Endothelial cell of umbilical vein (primary cell): ENCODE measurements around the gene XIRP2. TPM values are rescaled to one million over a fixed set of nuclear protein-coding genes. Genes with fewer than 3 reads are reported as not detected.

Source experiments
- BruUV-seq: library from RNA; stranded (reverse); fragments of 400-500 nt; replicated peaks from 2 replicates; lab custom pipeline; 2021; lab: Mats Ljungman, UMichigan
- CTCF ChIA-PET: fragments of 300-600, 350-600 bp; sonication (Branson Sonifier 250); formaldehyde crosslinking; loops from one replicate; lab custom pipeline; 2021; ENCODE audit warnings: antibody characterized with exemption, inconsistent platforms; lab: Charles Lee
- POLR2A ChIA-PET: fragments of 300-600, 350-600 bp; sonication (Branson Sonifier 250); formaldehyde crosslinking; loops from one replicate; lab custom pipeline; 2021; ENCODE audit warnings: antibody characterized with exemption, inconsistent platforms; lab: Charles Lee
- DNase-seq: peaks from one replicate; pipeline ENCODE4 v3.0.0-alpha.2; 2011; ENCODE audit warnings: low read depth, low spot score
- FAIRE-seq: peaks from 2 replicates; lab custom pipeline; 2011; peaks lifted over from hg19 to GRCh38; lab: Jason Lieb, UNC
- H2AFZ ChIP-seq: 2 replicates; pipeline ENCODE4 v1.6.0; 2012; ENCODE audit warnings: low read depth, low read length, control low read depth, inconsistent platforms
- H3K27ac ChIP-seq: 2 replicates; pipeline ENCODE4 v1.5.1; 2011; ENCODE audit warnings: low read depth, mild to moderate bottlenecking, control low read depth, low read length, moderate library complexity; ENCODE audit not compliant: insufficient read depth
- H3K27me3 ChIP-seq, 2 experiments: 2 replicates each; pipeline versions ENCODE4 v1.6.0 to v1.6.1; 2011; ENCODE audit warnings: low read length in 2 of 2, mixed read lengths in 1 of 2; ENCODE audit not compliant: control insufficient read depth in 2 of 2, insufficient read depth in 2 of 2
- H3K36me3 ChIP-seq, 2 experiments: 2 replicates in 1 of 2; 3 replicates in 1 of 2; pipeline ENCODE4 v1.5.1; 2011; ENCODE audit warnings: low read length in 2 of 2, mild to moderate bottlenecking in 1 of 2, moderate library complexity in 1 of 2; ENCODE audit not compliant: control insufficient read depth in 2 of 2, insufficient read depth in 2 of 2; ENCODE audit errors: extremely low read depth in 1 of 2
- H3K4me1 ChIP-seq: 3 replicates; pipeline ENCODE4 v1.5.1; 2011; ENCODE audit warnings: mild to moderate bottlenecking, low read length; ENCODE audit not compliant: control insufficient read depth, insufficient read depth; ENCODE audit errors: extremely low read depth
- H3K4me2 ChIP-seq: 2 replicates; pipeline ENCODE4 v1.6.1; 2011; ENCODE audit warnings: low read length, control low read depth, mixed read lengths; ENCODE audit not compliant: insufficient read depth
- H3K4me3 ChIP-seq, 3 experiments: fragments of 200-600 bp in 1 of 3; sonication (generic), shearing (Covaris generic) in 1 of 3; replicated peaks in 1 of 3; 2 replicates each; pipeline ENCODE4 v1.5.1; 2011 to 2016; ENCODE audit warnings: control low read depth in 3 of 3, low read length in 3 of 3, mild to moderate bottlenecking in 2 of 3, inconsistent platforms in 1 of 3, low read depth in 1 of 3, moderate library complexity in 1 of 3; ENCODE audit not compliant: insufficient read depth in 1 of 3
- H3K79me2 ChIP-seq: 2 replicates; pipeline ENCODE4 v1.6.0; 2012; ENCODE audit warnings: low read length, inconsistent platforms; ENCODE audit not compliant: control insufficient read depth, insufficient read depth
- H3K9ac ChIP-seq: replicated peaks from 2 replicates; pipeline ENCODE3; 2011; ENCODE audit warnings: low read length, control low read depth; ENCODE audit not compliant: insufficient read depth; ENCODE audit errors: extremely low read depth
- H3K9me1 ChIP-seq: replicated peaks from 3 replicates; pipeline ENCODE4 v1.6.0; 2011; ENCODE audit warnings: mild to moderate bottlenecking, low read length; ENCODE audit not compliant: control insufficient read depth, insufficient read depth; ENCODE audit errors: extremely low read depth
- H3K9me3 ChIP-seq: replicated peaks from 2 replicates; pipeline ENCODE4 v1.5.1; 2012; ENCODE audit warnings: low read length, inconsistent platforms; ENCODE audit not compliant: control insufficient read depth, insufficient read depth
- H4K20me1 ChIP-seq: replicated peaks from 2 replicates; pipeline ENCODE3; 2011; ENCODE audit warnings: mild to moderate bottlenecking, low read length; ENCODE audit not compliant: control insufficient read depth, insufficient read depth; ENCODE audit errors: extremely low read depth
- EZH2 ChIP-seq: IDR thresholded peaks from 2 replicates; pipeline ENCODE4 v1.6.1; 2012; ENCODE audit warnings: borderline replicate concordance, low read depth, mild to moderate bottlenecking, moderate library complexity, low read length, inconsistent platforms; ENCODE audit not compliant: severe bottlenecking
- FOS ChIP-seq: IDR thresholded peaks from 2 replicates; pipeline ENCODE4 v1.6.1; 2011; ENCODE audit warnings: mild to moderate bottlenecking, low read length, moderate library complexity, borderline replicate concordance; ENCODE audit not compliant: insufficient read depth
- GATA2 ChIP-seq: IDR thresholded peaks from 2 replicates; pipeline ENCODE4 v1.7.0; 2011; ENCODE audit warnings: low read depth, mild to moderate bottlenecking, moderate library complexity, mixed read lengths, low read length; ENCODE audit not compliant: insufficient read length, insufficient read depth
- JUN ChIP-seq: IDR thresholded peaks from 2 replicates; pipeline ENCODE4 v1.6.1; 2011; ENCODE audit warnings: borderline replicate concordance, low read depth; ENCODE audit not compliant: insufficient read length, insufficient read depth
- MAX ChIP-seq: IDR thresholded peaks from 2 replicates; pipeline ENCODE4 v1.6.1; 2011; ENCODE audit not compliant: insufficient read depth, insufficient read length
- MYC ChIP-seq: IDR thresholded peaks from one replicate; pipeline ENCODE4 v1.6.1; 2011; ENCODE audit warnings: mild to moderate bottlenecking, low read depth, low read length
- POLR2A ChIP-seq: IDR thresholded peaks from 2 replicates; pipeline ENCODE4 v1.6.1; 2012; ENCODE audit warnings: low read depth, mild to moderate bottlenecking, control low read depth, low read length
- POLR2AphosphoS5 ChIP-seq: IDR thresholded peaks from 2 replicates; pipeline ENCODE4 v1.6.1; 2012; ENCODE audit warnings: low read depth, mild to moderate bottlenecking, control low read depth, low read length, moderate library complexity; ENCODE audit not compliant: insufficient read depth
- dilution Hi-C: fragments of 300-500 bp; cut with MboI; formaldehyde crosslinking; loops from one replicate; pipeline ENCODE4 v1.15.0; 2019; ENCODE audit warnings: low sequenced_read_pairs; ENCODE audit not compliant: extremely low pct_ligation_motif_present
- intact Hi-C: fragments of 100-400 bp; cut with micrococcal nuclease; formaldehyde crosslinking; loops from one replicate; pipeline ENCODE4 v1.10.0; 2022
- polyA plus RNA-seq, 4 experiments: library from polyadenylated mRNA; depleted of rRNA in 3 of 4; stranded (reverse) in 3 of 4; unstranded in 1 of 4; fragments of >200 nt; gene quantifications; 2 replicates each; pipeline versions ENCODE4 v1.2.1 to v1.2.3, GENCODE V29; 2011 to 2012; ENCODE audit warnings: missing spikeins in 1 of 4
- total RNA-seq: library from RNA; stranded (reverse); gene quantifications from 2 replicates; pipeline ENCODE4 v1.2.3, GENCODE V29; 2021
- TF ChIP-seq, protein P1 (sequence below), 2 donors: IDR thresholded peaks; 1 replicate in 1 of 2; 2 replicates in 1 of 2; pipeline ENCODE4 v1.5.1; 2011; ENCODE audit warnings: low read length in 2 of 2, mild to moderate bottlenecking in 2 of 2, moderate library complexity in 2 of 2, control low read depth in 1 of 2, inconsistent platforms in 1 of 2, low read depth in 1 of 2; ENCODE audit not compliant: insufficient read depth in 1 of 2; ENCODE audit errors: extremely low read depth in 1 of 2

Gene XIRP2
- total and polyA plus RNA-seq, 2 donors (not counting 3 experiments of a cell fraction or from before 2014, with no cell fraction given): 0.08 to 0.66 TPM

- H3K36me3 ChIP-seq: no peaks in the 10 kb centered on the region
- DNase-seq: no peak
- H3K4me2 ChIP-seq: no peak overlapping the region
- intact Hi-C loops (loop anchor here (5.0 kb wide), 1 partner anchor 591 kb away; no protein-coding TSS in a partner anchor), dilution Hi-C loops (no loop called here)
- H3K9ac ChIP-seq: no peak overlapping the region
- ChIA-PET POLR2A (no interaction called here), CTCF (interaction anchor here (1.2 to 4.8 kb wide), 2 partner anchors 84 to 991 kb away, joined by 7 to 26 read pairs; no protein-coding TSS in a partner anchor)
- H2AFZ ChIP-seq: no peak overlapping the region
- no peaks in the 10 kb centered on the region for H3K4me1 ChIP-seq
- no peaks in the 10 kb centered on the region for H3K9me1 ChIP-seq
- TF ChIP-seq MYC (no peak), EZH2 (no peak), GATA2 (no peak), FOS (no peak), POLR2AphosphoS5 (no peak), MAX (no peak), JUN (no peak), POLR2A (no peak)
- TF ChIP-seq, protein P1, sequence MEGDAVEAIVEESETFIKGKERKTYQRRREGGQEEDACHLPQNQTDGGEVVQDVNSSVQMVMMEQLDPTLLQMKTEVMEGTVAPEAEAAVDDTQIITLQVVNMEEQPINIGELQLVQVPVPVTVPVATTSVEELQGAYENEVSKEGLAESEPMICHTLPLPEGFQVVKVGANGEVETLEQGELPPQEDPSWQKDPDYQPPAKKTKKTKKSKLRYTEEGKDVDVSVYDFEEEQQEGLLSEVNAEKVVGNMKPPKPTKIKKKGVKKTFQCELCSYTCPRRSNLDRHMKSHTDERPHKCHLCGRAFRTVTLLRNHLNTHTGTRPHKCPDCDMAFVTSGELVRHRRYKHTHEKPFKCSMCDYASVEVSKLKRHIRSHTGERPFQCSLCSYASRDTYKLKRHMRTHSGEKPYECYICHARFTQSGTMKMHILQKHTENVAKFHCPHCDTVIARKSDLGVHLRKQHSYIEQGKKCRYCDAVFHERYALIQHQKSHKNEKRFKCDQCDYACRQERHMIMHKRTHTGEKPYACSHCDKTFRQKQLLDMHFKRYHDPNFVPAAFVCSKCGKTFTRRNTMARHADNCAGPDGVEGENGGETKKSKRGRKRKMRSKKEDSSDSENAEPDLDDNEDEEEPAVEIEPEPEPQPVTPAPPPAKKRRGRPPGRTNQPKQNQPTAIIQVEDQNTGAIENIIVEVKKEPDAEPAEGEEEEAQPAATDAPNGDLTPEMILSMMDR (IDR thresholded peaks at IDR 0.05; ENCODE audit: extremely low read depth in 1 of 2, insufficient read depth in 1 of 2, low read depth in 1 of 2, low read length in 2 of 2): no peak
- no peak for FAIRE-seq
- H3K4me3 ChIP-seq: no peak overlapping the region
- H3K9me3 ChIP-seq: no peaks in the 10 kb centered on the region
- no peak overlapping the region for H3K27ac ChIP-seq
- no peaks in the 10 kb centered on the region for H4K20me1 ChIP-seq
- no peaks in the 10 kb centered on the region for H3K79me2 ChIP-seq
- BruUV-seq: no TSS peak
- no peaks in the 10 kb centered on the region for H3K27me3 ChIP-seq
Observed at GRCh38 chr2:167128130-167128529, 239.8 kb downstream of the XIRP2 start.
